ENCODE measurements around the gene ARID3A. TPM values are rescaled to one million over a fixed set of nuclear protein-coding genes. Genes with fewer than 3 reads are reported as not detected.
A peak's percentile ranks its signal among the peaks of the same experiment; 100 is the strongest.

Gene ARID3A
- total and polyA plus RNA-seq, 9 donors, result 1.1 to 8.1 (median 4.5) TPM

- Histone ChIP-seq H3K27me3 (no peaks in the 10 kb centered on the region), H3K4me3 (no peak overlapping the region), H3K9me3 (no peaks in the 10 kb centered on the region), H3K4me1 (ENCODE audit: insufficient read depth) (peaks cover 3% of the 10 kb centered on the region), H3K36me3 (no peaks in the 10 kb centered on the region), H3K27ac (no peak overlapping the region)
- no peak for TF ChIP-seq CTCF (IDR thresholded peaks at IDR 0.05)
- TF ChIP-seq EP300 (IDR thresholded peaks at IDR 0.05), result no peak
- no peak for TF ChIP-seq POLR2A (IDR thresholded peaks at IDR 0.05)
- DNase-seq, result peak in 1 of 5 donors; percentile 15
- 23 to 33% (median 24%) methylated on average over 21 of the region's 21 CpGs for WGBS, 3 donors
- intact Hi-C loops (cut with DNase I), result no loop called here
These were observed 27.0 kb downstream of the ARID3A start for GRCh38 chr19:952680-953444.

- Histone ChIP-seq H3K27ac (no peak overlapping the region), H3K4me1 (ENCODE audit: insufficient read depth) (peaks cover 3% of the 10 kb centered on the region), H3K36me3 (no peaks in the 10 kb centered on the region), H3K4me3 (no peak overlapping the region), H3K9me3 (no peaks in the 10 kb centered on the region), H3K27me3 (no peaks in the 10 kb centered on the region)
- DNase-seq, result peak in 1 of 5 donors; percentile 16
- TF ChIP-seq EP300 (IDR thresholded peaks at IDR 0.05), result no peak
- TF ChIP-seq CTCF (IDR thresholded peaks at IDR 0.05), result no peak
- no peak for TF ChIP-seq POLR2A (IDR thresholded peaks at IDR 0.05)
- intact Hi-C loops (cut with DNase I), result no loop called here
- WGBS, 3 donors, result 38 to 49% (median 47%) methylated on average over 33 of the region's 33 CpGs
These were observed 27.8 kb downstream of the ARID3A start for GRCh38 chr19:953445-954271.

- H3K4me1 ChIP-seq (ENCODE audit: insufficient read depth), result peaks cover 3% of the 10 kb centered on the region
- DNase-seq, result peak in 1 of 5 donors; percentile 16
- intact Hi-C loops (cut with DNase I), result no loop called here
- WGBS, 3 donors, result 77 to 81% (median 77%) methylated on average over 14 of the region's 14 CpGs
- no peak overlapping the region for H3K27ac ChIP-seq
- no peak for TF ChIP-seq POLR2A (IDR thresholded peaks at IDR 0.05)
- no peak for TF ChIP-seq CTCF (IDR thresholded peaks at IDR 0.05)
- TF ChIP-seq EP300 (IDR thresholded peaks at IDR 0.05), result no peak
- no peaks in the 10 kb centered on the region for H3K36me3 ChIP-seq
- no peaks in the 10 kb centered on the region for H3K27me3 ChIP-seq
- no peak overlapping the region for H3K4me3 ChIP-seq
- H3K9me3 ChIP-seq, result no peaks in the 10 kb centered on the region
These were observed 28.4 kb downstream of the ARID3A start for GRCh38 chr19:954272-954671.

GRCh38 chr19:954672-955494 lies 29.0 kb downstream of the ARID3A start:
- intact Hi-C loops (cut with DNase I), result loop anchor here in 1 of 4 donors (5.0 kb wide), 1 partner anchor 408 kb away; no protein-coding TSS in a partner anchor
- WGBS, 3 donors, result 82 to 85% (median 84%) methylated on average over 39 to 43 of the region's 43 CpGs

More at GRCh38 chr19:954672-955494, 29.0 kb downstream of the ARID3A start:
- TF ChIP-seq POLR2A (IDR thresholded peaks at IDR 0.05) (no peak), CTCF (IDR thresholded peaks at IDR 0.05) (no peak), EP300 (IDR thresholded peaks at IDR 0.05) (no peak)
- no peak overlapping the region for H3K4me3 ChIP-seq
- peaks cover 3% of the 10 kb centered on the region for H3K4me1 ChIP-seq (ENCODE audit: insufficient read depth)
- no peaks in the 10 kb centered on the region for H3K27me3 ChIP-seq
- H3K9me3 ChIP-seq, result no peaks in the 10 kb centered on the region
- H3K27ac ChIP-seq, result no peak overlapping the region
- no peaks in the 10 kb centered on the region for H3K36me3 ChIP-seq
- peak in 1 of 5 donors; percentile 16 for DNase-seq
